Muscle of arm (tissue), 12 donors: ENCODE measurements around the gene ELMO1. TPM values are rescaled to one million over a fixed set of nuclear protein-coding genes. Genes with fewer than 3 reads are reported as not detected.

Experiments
- DNase-seq: peaks from one replicate; pipeline ENCODE4 v3.0.0-alpha.2; 2013
- polyA plus RNA-seq, 12 donors: library from polyadenylated mRNA; unstranded; fragments of 120-200 nt; gene quantifications; one replicate each; pipeline ENCODE4 v1.2.1, GENCODE V29; 2013; ENCODE audit not compliant: insufficient read length in 12 of 12

ELMO1 gene
- polyA plus RNA-seq, 12 donors = 20.7 to 36.5 (median 29.4) TPM; not detected in 1

GRCh38 chr7:36851382-36851781 lies 597.3 kb downstream of the ELMO1 start:
- DNase-seq = no peak

GRCh38 chr7:36847946-36848345 lies 600.7 kb downstream of the ELMO1 start:
- DNase-seq = no peak

GRCh38 chr7:36844374-36844773 lies 604.3 kb downstream of the ELMO1 start:
- no peak for DNase-seq

GRCh38 chr7:36840904-36841303 lies 607.8 kb downstream of the ELMO1 start:
- DNase-seq = no peak

- no peak for DNase-seq
Observed at GRCh38 chr7:36838616-36839225, 609.9 kb downstream of the ELMO1 start.

GRCh38 chr7:36831049-36831448 lies 617.6 kb downstream of the ELMO1 start:
- no peak for DNase-seq

GRCh38 chr7:36827726-36828703 lies 620.6 kb downstream of the ELMO1 start:
- DNase-seq = peak; percentile 22

- no peak for DNase-seq
Observed at GRCh38 chr7:36825501-36825900, 623.2 kb downstream of the ELMO1 start.

- no peak for DNase-seq
Observed at GRCh38 chr7:36823353-36823752, 625.3 kb downstream of the ELMO1 start.

GRCh38 chr7:36821617-36822016 lies 627.0 kb downstream of the ELMO1 start:
- DNase-seq = no peak

- DNase-seq = no peak
Observed at GRCh38 chr7:36820527-36821170, 628.0 kb downstream of the ELMO1 start.

- DNase-seq = no peak
Observed at GRCh38 chr7:36819639-36820038, 629.0 kb downstream of the ELMO1 start.

- DNase-seq = no peak
Observed at GRCh38 chr7:36814311-36814710, 634.4 kb downstream of the ELMO1 start.

GRCh38 chr7:36811807-36812206 lies 636.9 kb downstream of the ELMO1 start:
- no peak for DNase-seq

- DNase-seq = no peak
Observed at GRCh38 chr7:36810489-36810888, 638.2 kb downstream of the ELMO1 start.

GRCh38 chr7:36810032-36810431 lies 638.6 kb downstream of the ELMO1 start:
- DNase-seq = no peak

- DNase-seq = no peak
Observed at GRCh38 chr7:36809510-36809909, 639.2 kb downstream of the ELMO1 start.

- DNase-seq = no peak
Observed at GRCh38 chr7:36809086-36809485, 639.6 kb downstream of the ELMO1 start.

- no peak for DNase-seq
Observed at GRCh38 chr7:36806891-36807290, 641.8 kb downstream of the ELMO1 start.
